SK-N-SH (cell line): ENCODE results near the gene RPAIN. TPM values are rescaled to one million over a fixed set of nuclear protein-coding genes. Genes with fewer than 3 reads are reported as not detected.

ENCODE experiments used
- CTCF ChIA-PET: fragments of 300-600, 350-600 bp; formaldehyde crosslinking; extraction: SDS; loops from one replicate; lab custom pipeline; 2021; lab: Yijun Ruan, JAX
- POLR2A ChIA-PET: fragments of 350-600 bp; sonication (Branson Sonifier 250); formaldehyde crosslinking; extraction: SDS; loops from one replicate; lab custom pipeline; 2020; ENCODE audit warnings: antibody characterized with exemption, inconsistent platforms; lab: Yijun Ruan, JAX
- DNase-seq: peaks from one replicate; pipeline ENCODE4 v3.0.0; 2012
- H2AFZ ChIP-seq: fragments of 200-600 bp; sonication (generic); 2 replicates; pipeline ENCODE4 v1.8.1; 2016; ENCODE audit warnings: antibody characterized with exemption, mild to moderate bottlenecking, low read depth
- H3F3A ChIP-seq: fragments of 200-600 bp; sonication (generic); replicated peaks from 2 replicates; pipeline ENCODE3; 2016; ENCODE audit warnings: antibody characterized with exemption, mild to moderate bottlenecking; ENCODE audit not compliant: insufficient read depth
- H3K27ac ChIP-seq, 2 experiments: fragments of 200-500 bp in 1 of 2; fragments of 200-600 bp in 1 of 2; sonication (Bioruptor generic) in 1 of 2; sonication (generic), shearing (Covaris generic) in 1 of 2; 2 replicates each; pipeline versions ENCODE4 v1.5.1 to v1.6.1; 2014 to 2016; ENCODE audit warnings: low read depth in 2 of 2, inconsistent platforms in 1 of 2, low read length in 1 of 2, mild to moderate bottlenecking in 1 of 2, mixed read lengths in 1 of 2
- H3K27me3 ChIP-seq: fragments of 200-600 bp; sonication (generic), shearing (Covaris generic); 2 replicates; pipeline ENCODE4 v1.6.1; 2016; ENCODE audit warnings: mixed run types; ENCODE audit not compliant: insufficient read depth
- H3K36me3 ChIP-seq, 2 experiments: fragments of 200-500 bp in 1 of 2; fragments of 200-600 bp in 1 of 2; sonication (Bioruptor generic) in 1 of 2; sonication (generic) in 1 of 2; replicated peaks in 1 of 2; 2 replicates each; pipeline versions ENCODE3 to v1.5.1; 2014 to 2016; ENCODE audit warnings: low read length in 1 of 2, mild to moderate bottlenecking in 1 of 2; ENCODE audit not compliant: insufficient read depth in 2 of 2, control insufficient read depth in 1 of 2
- H3K4me1 ChIP-seq, 2 experiments: fragments of 200-500 bp in 1 of 2; fragments of 200-600 bp in 1 of 2; sonication (Bioruptor generic) in 1 of 2; sonication (generic), shearing (Covaris generic) in 1 of 2; 2 replicates each; pipeline versions ENCODE4 v1.5.1 to v1.6.1; 2014 to 2016; ENCODE audit warnings: low read depth in 1 of 2, low read length in 1 of 2, mixed run types in 1 of 2; ENCODE audit not compliant: insufficient read depth in 2 of 2, control insufficient read depth in 1 of 2
- H3K4me2 ChIP-seq: fragments of 200-600 bp; sonication (generic), shearing (Covaris generic); 2 replicates; pipeline ENCODE4 v1.6.1; 2017; ENCODE audit warnings: mixed run types
- H3K4me3 ChIP-seq, 2 experiments: fragments of 200-500 bp in 1 of 2; fragments of 200-600 bp in 1 of 2; sonication (Bioruptor generic) in 1 of 2; sonication (generic), shearing (Covaris generic) in 1 of 2; 2 replicates each; pipeline versions ENCODE4 v1.5.1 to v1.8.1; 2014 to 2016; ENCODE audit warnings: low read depth in 2 of 2, inconsistent platforms in 1 of 2, low read length in 1 of 2, mild to moderate bottlenecking in 1 of 2, mixed read lengths in 1 of 2, moderate library complexity in 1 of 2
- H3K79me2 ChIP-seq: fragments of 200-600 bp; sonication (generic); 2 replicates; pipeline ENCODE4 v1.8.1; 2017; ENCODE audit warnings: mild to moderate bottlenecking; ENCODE audit not compliant: insufficient read depth
- H3K9ac ChIP-seq: fragments of 200-600 bp; sonication (generic); 2 replicates; pipeline ENCODE4 v1.6.1; 2017; ENCODE audit warnings: mixed run types
- H3K9me2 ChIP-seq: fragments of 200-600 bp; sonication (generic); 2 replicates; pipeline ENCODE4 v1.6.1; 2017; ENCODE audit warnings: mixed run types
- H3K9me3 ChIP-seq: fragments of 200-600 bp; sonication (generic); 2 replicates; pipeline ENCODE4 v1.6.1; 2017; ENCODE audit warnings: mixed run types, mild to moderate bottlenecking, moderate library complexity
- H4K20me1 ChIP-seq: fragments of 200-600 bp; sonication (generic); 2 replicates; pipeline ENCODE4 v1.6.1; 2017; ENCODE audit warnings: mild to moderate bottlenecking, mixed run types; ENCODE audit not compliant: insufficient read depth
- CHD2 ChIP-seq: fragments of 150-350 bp; IDR thresholded peaks from 2 replicates; pipeline ENCODE4 v1.6.1; 2018; ENCODE audit warnings: low read length; ENCODE audit not compliant: partially characterized antibody
- FOXJ3 ChIP-seq: sonication (generic); formaldehyde crosslinking; IDR thresholded peaks from 2 replicates; pipeline ENCODE4 v1.5.1; 2020; ENCODE audit warnings: mild to moderate bottlenecking, missing genetic modification reagents
- FOXM1 ChIP-seq: IDR thresholded peaks from 2 replicates; pipeline ENCODE4 v1.4.0; 2012; ENCODE audit warnings: low read depth, mild to moderate bottlenecking
- GABPA ChIP-seq: IDR thresholded peaks from 2 replicates; pipeline ENCODE4 v1.4.0; 2012; ENCODE audit warnings: low read depth, mild to moderate bottlenecking
- IRF3 ChIP-seq: fragments of 150-350 bp; IDR thresholded peaks from 2 replicates; pipeline ENCODE4 v1.6.1; 2016; ENCODE audit warnings: mild to moderate bottlenecking, low read depth, low read length
- JUND ChIP-seq: IDR thresholded peaks from 2 replicates; pipeline ENCODE4 v1.4.0; 2012
- NFIC ChIP-seq: IDR thresholded peaks from 2 replicates; pipeline ENCODE4 v1.4.0; 2012; ENCODE audit warnings: borderline replicate concordance
- POLR2AphosphoS5 ChIP-seq: IDR thresholded peaks from 2 replicates; pipeline ENCODE4 v1.6.1; 2012; ENCODE audit warnings: low read depth, low read length
- REST ChIP-seq: IDR thresholded peaks from 2 replicates; pipeline ENCODE4 v1.6.1; 2012; ENCODE audit warnings: mild to moderate bottlenecking, low read depth, low read length, moderate library complexity
- RFX5 ChIP-seq: IDR thresholded peaks from 2 replicates; pipeline ENCODE4 v1.6.1; 2012; ENCODE audit warnings: mild to moderate bottlenecking, improper control_type of control experiment, low read length
- RXRA ChIP-seq: IDR thresholded peaks from 2 replicates; pipeline ENCODE4 v1.4.0; 2012; ENCODE audit warnings: low read depth, mild to moderate bottlenecking, borderline replicate concordance
- TAF1 ChIP-seq: IDR thresholded peaks from 2 replicates; pipeline ENCODE4 v1.6.1; 2012; ENCODE audit warnings: low read depth, mild to moderate bottlenecking, low read length, moderate library complexity, borderline replicate concordance
- YY1 ChIP-seq: IDR thresholded peaks from 2 replicates; pipeline ENCODE4 v1.4.0; 2012; ENCODE audit warnings: low read depth, mild to moderate bottlenecking
- WGBS: methylation state at CpG from one replicate; pipeline ENCODE4 v1.1.6; 2017; ENCODE audit warnings: low lambda C conversion rate; 5-methylcytosine and 5-hydroxymethylcytosine counted together
- polyA plus RNA-seq, 3 experiments: library from polyadenylated mRNA; depleted of rRNA; stranded (reverse); fragments of >200 nt; gene quantifications; 2 replicates each; pipeline ENCODE4 v1.2.3, GENCODE V29; 2012
- TF ChIP-seq, protein P1 (sequence below): IDR thresholded peaks from 2 replicates; pipeline ENCODE4 v1.4.0; 2012; ENCODE audit warnings: low read depth, borderline replicate concordance
- TF ChIP-seq, protein P2 (sequence below): IDR thresholded peaks from 2 replicates; pipeline ENCODE4 v1.4.0; 2012; ENCODE audit warnings: low read depth

The RPAIN gene
- polyA plus RNA-seq, 1 of the 3 experiments (the other 2 are of a cell fraction), result 75.5 TPM

- Histone ChIP-seq H3K36me3 (peaks cover 36 to 52% of the 10 kb centered on the region in 2 experiments), H3K9me3 (no peaks in the 10 kb centered on the region), H3K9ac (peak within 1 kb of the TSS; percentile 86), H3K4me3 (peak within 1 kb of the TSS; percentile 87 to 100), H3K27ac (peak within 1 kb of the TSS; percentile 76 to 82; a peak in 3 of 4 replicates), H3K4me2 (peak within 1 kb of the TSS; percentile 94), H2AFZ (peak within 1 kb of the TSS; percentile 86), H3K27me3 (no peaks in the 10 kb centered on the region), H4K20me1 (no peaks in the 10 kb centered on the region), H3K9me2 (no peaks in the 10 kb centered on the region), H3F3A (peaks cover 10% of the 10 kb centered on the region), H3K79me2 (peaks cover 73% of the 10 kb centered on the region), H3K4me1 (peaks cover 6 to 17% of the 10 kb centered on the region in 2 experiments)
- DNase-seq, result peak; percentile 96
- POLR2A ChIA-PET, result interaction anchor here (0.7 to 1.3 kb wide), 9 partner anchors 8 to 623 kb away, joined by 3 to 9 read pairs (median 5); partner anchors contain the start of genes C1QBP, DERL2, DHX33 and MIS12
- TF ChIP-seq IRF3 (peak; percentile 47), TAF1 (peak; percentile 91), RXRA (no peak), FOXJ3 (CRISPR knock-in tag) (no peak), GABPA (peak; percentile 72), REST (no peak), NFIC (no peak), FOXM1 (no peak), CHD2 (peak; percentile 66), JUND (no peak), POLR2AphosphoS5 (peak; percentile 74; the same call in 1 of the 2 replicates), RFX5 (peak; percentile 73), YY1 (peak; percentile 92)
- TF ChIP-seq, protein P1, sequence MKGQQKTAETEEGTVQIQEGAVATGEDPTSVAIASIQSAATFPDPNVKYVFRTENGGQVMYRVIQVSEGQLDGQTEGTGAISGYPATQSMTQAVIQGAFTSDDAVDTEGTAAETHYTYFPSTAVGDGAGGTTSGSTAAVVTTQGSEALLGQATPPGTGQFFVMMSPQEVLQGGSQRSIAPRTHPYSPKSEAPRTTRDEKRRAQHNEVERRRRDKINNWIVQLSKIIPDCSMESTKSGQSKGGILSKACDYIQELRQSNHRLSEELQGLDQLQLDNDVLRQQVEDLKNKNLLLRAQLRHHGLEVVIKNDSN, result peak; percentile 13; the same call in 1 of the 2 replicates
- TF ChIP-seq, protein P2, sequence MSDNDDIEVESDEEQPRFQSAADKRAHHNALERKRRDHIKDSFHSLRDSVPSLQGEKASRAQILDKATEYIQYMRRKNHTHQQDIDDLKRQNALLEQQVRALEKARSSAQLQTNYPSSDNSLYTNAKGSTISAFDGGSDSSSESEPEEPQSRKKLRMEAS, result no peak
- CTCF ChIA-PET, result interaction anchor here (0.8 to 2.5 kb wide), 2 partner anchors 18 to 20 kb away, joined by 4 to 12 read pairs; partner anchors contain the start of gene C1QBP
- WGBS, result 0% methylated on average over 38 of the region's 49 CpGs
Measured at GRCh38 chr17:5419356-5419958, 525 bp upstream of the RPAIN start, which contains the start of gene NUP88. TSS of gene NUP88 (minus strand) at chr17:5419662. CDS start at chr17:5419650, 12 bp downstream.
